ENCODE results near the gene ATIC. TPM values are rescaled to one million over a fixed set of nuclear protein-coding genes. Genes with fewer than 3 reads are reported as not detected.
A peak's percentile ranks its signal among the peaks of the same experiment; 100 is the strongest.

Gene ATIC
- total and polyA plus RNA-seq, 2 donors (not counting 1 experiment from before 2014, with no cell fraction given), result 40.3 to 92.7 TPM

GRCh38 chr2:215264374-215264773 is 47.5 kb upstream of the ATIC start:
- H3K9me3 ChIP-seq (ENCODE audit: control insufficient read depth, insufficient read depth, low read depth, low read length), result no peaks in the 10 kb centered on the region
- no peak overlapping the region for H3K9ac ChIP-seq (ENCODE audit: insufficient read depth, low read length)
- H4K20me1 ChIP-seq (ENCODE audit: control insufficient read depth, extremely low read depth, insufficient read depth, low read length), result no peaks in the 10 kb centered on the region
- DNase-seq (ENCODE audit: low read depth in 2 of 2), result no peak
- H3K27ac ChIP-seq (ENCODE audit: insufficient read depth, low read length), result no peak overlapping the region
- no peak overlapping the region for H3K4me2 ChIP-seq (ENCODE audit: extremely low read depth, insufficient read depth, low read length)
- no peak overlapping the region for H2AFZ ChIP-seq (ENCODE audit: low read length)
- no peaks in the 10 kb centered on the region for H3K36me3 ChIP-seq (ENCODE audit: control insufficient read depth, insufficient read depth, low read length)
- H3K4me3 ChIP-seq (replicated peaks in 1 of 4; ENCODE audit: control extremely low read depth in 1 of 4, insufficient read depth in 1 of 4, low read depth in 3 of 4, low read length in 4 of 4), result no peak overlapping the region
- TF ChIP-seq CTCF (conservative IDR thresholded peaks at IDR 0.05 in 1 of 2, IDR thresholded peaks at IDR 0.05 in 1 of 2; ENCODE audit: low read depth in 1 of 2, low read length in 2 of 2) (no peak), EZH2 (IDR thresholded peaks at IDR 0.05; ENCODE audit: low read length, missing control alignments) (no peak)
- H3K79me2 ChIP-seq (ENCODE audit: control insufficient read depth, insufficient read depth, low read length), result no peaks in the 10 kb centered on the region
- H3K27me3 ChIP-seq (ENCODE audit: control insufficient read depth, insufficient read depth, low read length), result no peaks in the 10 kb centered on the region
- no peaks in the 10 kb centered on the region for H3K4me1 ChIP-seq (ENCODE audit: control insufficient read depth, extremely low read depth, insufficient read depth, low read length)

GRCh38 chr2:215269397-215270117 is 42.3 kb upstream of the ATIC start:
- TF ChIP-seq EZH2 (IDR thresholded peaks at IDR 0.05; ENCODE audit: low read length, missing control alignments), result no peak
- peak; percentile 77 to 78 for TF ChIP-seq CTCF (conservative IDR thresholded peaks at IDR 0.05 in 1 of 2, IDR thresholded peaks at IDR 0.05 in 1 of 2; ENCODE audit: low read depth in 1 of 2, low read length in 2 of 2)
- H3K27ac ChIP-seq (ENCODE audit: insufficient read depth, low read length), result no peak overlapping the region
- no peaks in the 10 kb centered on the region for H4K20me1 ChIP-seq (ENCODE audit: control insufficient read depth, extremely low read depth, insufficient read depth, low read length)
- H3K4me3 ChIP-seq (replicated peaks in 1 of 4; ENCODE audit: control extremely low read depth in 1 of 4, insufficient read depth in 1 of 4, low read depth in 3 of 4, low read length in 4 of 4), result peak overlapping the region in 1 of 4 experiments; percentile 26
- peak overlapping the region; percentile 21 for H2AFZ ChIP-seq (ENCODE audit: low read length)
- H3K9me3 ChIP-seq (ENCODE audit: control insufficient read depth, insufficient read depth, low read depth, low read length), result no peaks in the 10 kb centered on the region
- H3K36me3 ChIP-seq (ENCODE audit: control insufficient read depth, insufficient read depth, low read length), result no peaks in the 10 kb centered on the region
- H3K79me2 ChIP-seq (ENCODE audit: control insufficient read depth, insufficient read depth, low read length), result no peaks in the 10 kb centered on the region
- H3K4me2 ChIP-seq (ENCODE audit: extremely low read depth, insufficient read depth, low read length), result peak overlapping the region; percentile 51
- no peak overlapping the region for H3K9ac ChIP-seq (ENCODE audit: insufficient read depth, low read length)
- DNase-seq (ENCODE audit: low read depth in 2 of 2), result peak; percentile 74 to 88
- no peaks in the 10 kb centered on the region for H3K4me1 ChIP-seq (ENCODE audit: control insufficient read depth, extremely low read depth, insufficient read depth, low read length)
- no peaks in the 10 kb centered on the region for H3K27me3 ChIP-seq (ENCODE audit: control insufficient read depth, insufficient read depth, low read length)

GRCh38 chr2:215270118-215270451 is 41.8 kb upstream of the ATIC start:
- Histone ChIP-seq H3K4me1 (ENCODE audit: control insufficient read depth, extremely low read depth, insufficient read depth, low read length) (no peaks in the 10 kb centered on the region), H3K27me3 (ENCODE audit: control insufficient read depth, insufficient read depth, low read length) (no peaks in the 10 kb centered on the region), H2AFZ (ENCODE audit: low read length) (no peak overlapping the region), H3K27ac (ENCODE audit: insufficient read depth, low read length) (no peak overlapping the region), H3K9ac (ENCODE audit: insufficient read depth, low read length) (no peak overlapping the region), H3K4me2 (ENCODE audit: extremely low read depth, insufficient read depth, low read length) (no peak overlapping the region), H3K9me3 (ENCODE audit: control insufficient read depth, insufficient read depth, low read depth, low read length) (no peaks in the 10 kb centered on the region), H3K4me3 (replicated peaks in 1 of 4; ENCODE audit: control extremely low read depth in 1 of 4, insufficient read depth in 1 of 4, low read depth in 3 of 4, low read length in 4 of 4) (no peak overlapping the region), H3K36me3 (ENCODE audit: control insufficient read depth, insufficient read depth, low read length) (no peaks in the 10 kb centered on the region), H4K20me1 (ENCODE audit: control insufficient read depth, extremely low read depth, insufficient read depth, low read length) (no peaks in the 10 kb centered on the region), H3K79me2 (ENCODE audit: control insufficient read depth, insufficient read depth, low read length) (no peaks in the 10 kb centered on the region)
- TF ChIP-seq CTCF (conservative IDR thresholded peaks at IDR 0.05 in 1 of 2, IDR thresholded peaks at IDR 0.05 in 1 of 2; ENCODE audit: low read depth in 1 of 2, low read length in 2 of 2) (no peak), EZH2 (IDR thresholded peaks at IDR 0.05; ENCODE audit: low read length, missing control alignments) (no peak)
- DNase-seq (ENCODE audit: low read depth in 2 of 2), result no peak
